ENCODE measurements around the gene CBX4. TPM values are rescaled to one million over a fixed set of nuclear protein-coding genes. Genes with fewer than 3 reads are reported as not detected.
A peak's percentile ranks its signal among the peaks of the same experiment; 100 is the strongest.

The CBX4 gene
- total and polyA plus RNA-seq, 2 of the 13 experiments (the other 11 are each of a cell fraction or from before 2014, with no cell fraction given), result 25.8 to 50.8 TPM

- TF ChIP-seq, protein P1, sequence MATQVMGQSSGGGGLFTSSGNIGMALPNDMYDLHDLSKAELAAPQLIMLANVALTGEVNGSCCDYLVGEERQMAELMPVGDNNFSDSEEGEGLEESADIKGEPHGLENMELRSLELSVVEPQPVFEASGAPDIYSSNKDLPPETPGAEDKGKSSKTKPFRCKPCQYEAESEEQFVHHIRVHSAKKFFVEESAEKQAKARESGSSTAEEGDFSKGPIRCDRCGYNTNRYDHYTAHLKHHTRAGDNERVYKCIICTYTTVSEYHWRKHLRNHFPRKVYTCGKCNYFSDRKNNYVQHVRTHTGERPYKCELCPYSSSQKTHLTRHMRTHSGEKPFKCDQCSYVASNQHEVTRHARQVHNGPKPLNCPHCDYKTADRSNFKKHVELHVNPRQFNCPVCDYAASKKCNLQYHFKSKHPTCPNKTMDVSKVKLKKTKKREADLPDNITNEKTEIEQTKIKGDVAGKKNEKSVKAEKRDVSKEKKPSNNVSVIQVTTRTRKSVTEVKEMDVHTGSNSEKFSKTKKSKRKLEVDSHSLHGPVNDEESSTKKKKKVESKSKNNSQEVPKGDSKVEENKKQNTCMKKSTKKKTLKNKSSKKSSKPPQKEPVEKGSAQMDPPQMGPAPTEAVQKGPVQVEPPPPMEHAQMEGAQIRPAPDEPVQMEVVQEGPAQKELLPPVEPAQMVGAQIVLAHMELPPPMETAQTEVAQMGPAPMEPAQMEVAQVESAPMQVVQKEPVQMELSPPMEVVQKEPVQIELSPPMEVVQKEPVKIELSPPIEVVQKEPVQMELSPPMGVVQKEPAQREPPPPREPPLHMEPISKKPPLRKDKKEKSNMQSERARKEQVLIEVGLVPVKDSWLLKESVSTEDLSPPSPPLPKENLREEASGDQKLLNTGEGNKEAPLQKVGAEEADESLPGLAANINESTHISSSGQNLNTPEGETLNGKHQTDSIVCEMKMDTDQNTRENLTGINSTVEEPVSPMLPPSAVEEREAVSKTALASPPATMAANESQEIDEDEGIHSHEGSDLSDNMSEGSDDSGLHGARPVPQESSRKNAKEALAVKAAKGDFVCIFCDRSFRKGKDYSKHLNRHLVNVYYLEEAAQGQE (IDR thresholded peaks at IDR 0.05; ENCODE audit: borderline replicate concordance in 1 of 2, low read depth in 1 of 2, low read length in 2 of 2), result no peak
- no peak for TF ChIP-seq PCBP1 (IDR thresholded peaks at IDR 0.05; ENCODE audit: borderline replicate concordance, low read depth, low read length)
- TF ChIP-seq, protein P2, sequence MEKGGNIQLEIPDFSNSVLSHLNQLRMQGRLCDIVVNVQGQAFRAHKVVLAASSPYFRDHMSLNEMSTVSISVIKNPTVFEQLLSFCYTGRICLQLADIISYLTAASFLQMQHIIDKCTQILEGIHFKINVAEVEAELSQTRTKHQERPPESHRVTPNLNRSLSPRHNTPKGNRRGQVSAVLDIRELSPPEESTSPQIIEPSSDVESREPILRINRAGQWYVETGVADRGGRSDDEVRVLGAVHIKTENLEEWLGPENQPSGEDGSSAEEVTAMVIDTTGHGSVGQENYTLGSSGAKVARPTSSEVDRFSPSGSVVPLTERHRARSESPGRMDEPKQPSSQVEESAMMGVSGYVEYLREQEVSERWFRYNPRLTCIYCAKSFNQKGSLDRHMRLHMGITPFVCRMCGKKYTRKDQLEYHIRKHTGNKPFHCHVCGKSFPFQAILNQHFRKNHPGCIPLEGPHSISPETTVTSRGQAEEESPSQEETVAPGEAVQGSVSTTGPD (CRISPR knock-in tag; IDR thresholded peaks at IDR 0.05), result no peak
- TF ChIP-seq WIZ (CRISPR knock-in tag; IDR thresholded peaks at IDR 0.05), result no peak
- TF ChIP-seq ZNF776 (CRISPR knock-in tag; IDR thresholded peaks at IDR 0.05), result no peak
- TF ChIP-seq, protein P3, sequence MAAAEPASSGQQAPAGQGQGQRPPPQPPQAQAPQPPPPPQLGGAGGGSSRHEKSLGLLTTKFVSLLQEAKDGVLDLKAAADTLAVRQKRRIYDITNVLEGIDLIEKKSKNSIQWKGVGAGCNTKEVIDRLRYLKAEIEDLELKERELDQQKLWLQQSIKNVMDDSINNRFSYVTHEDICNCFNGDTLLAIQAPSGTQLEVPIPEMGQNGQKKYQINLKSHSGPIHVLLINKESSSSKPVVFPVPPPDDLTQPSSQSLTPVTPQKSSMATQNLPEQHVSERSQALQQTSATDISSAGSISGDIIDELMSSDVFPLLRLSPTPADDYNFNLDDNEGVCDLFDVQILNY (CRISPR knock-in tag; conservative IDR thresholded peaks at IDR 0.05), result no peak
- TF ChIP-seq NR0B2 (CRISPR knock-in tag; IDR thresholded peaks at IDR 0.05), result no peak
- TF ChIP-seq PCBP2 (optimal IDR thresholded peaks at IDR 0.05; ENCODE audit: low read depth, low read length, poor library complexity, severe bottlenecking), result no peak
- no peak for TF ChIP-seq IRF1 (CRISPR knock-in tag; IDR thresholded peaks at IDR 0.05; ENCODE audit: low read depth)
- TF ChIP-seq ZNF672 (CRISPR knock-in tag; IDR thresholded peaks at IDR 0.05), result no peak
- TF ChIP-seq, protein P4, sequence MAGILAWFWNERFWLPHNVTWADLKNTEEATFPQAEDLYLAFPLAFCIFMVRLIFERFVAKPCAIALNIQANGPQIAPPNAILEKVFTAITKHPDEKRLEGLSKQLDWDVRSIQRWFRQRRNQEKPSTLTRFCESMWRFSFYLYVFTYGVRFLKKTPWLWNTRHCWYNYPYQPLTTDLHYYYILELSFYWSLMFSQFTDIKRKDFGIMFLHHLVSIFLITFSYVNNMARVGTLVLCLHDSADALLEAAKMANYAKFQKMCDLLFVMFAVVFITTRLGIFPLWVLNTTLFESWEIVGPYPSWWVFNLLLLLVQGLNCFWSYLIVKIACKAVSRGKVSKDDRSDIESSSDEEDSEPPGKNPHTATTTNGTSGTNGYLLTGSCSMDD (CRISPR knock-in tag; IDR thresholded peaks at IDR 0.05), result no peak
- TF ChIP-seq AHDC1 (CRISPR knock-in tag; IDR thresholded peaks at IDR 0.05; ENCODE audit: borderline replicate concordance), result peak; percentile 40; the same call in 1 of the 2 replicates
- TF ChIP-seq SMAD3 (CRISPR knock-in tag; IDR thresholded peaks at IDR 0.05), result peak; percentile 44; the same call in 1 of the 2 replicates
These were observed 21.0 kb downstream of the CBX4 start (continued) for GRCh38 chr17:79818026-79818758.
